ENCODE results near the gene AGMO.

AGMO gene

GRCh38 chr7:15566476-15566875 is 4.7 kb upstream of the AGMO start:
- H3K4me3 ChIP-seq (ENCODE audit: insufficient read depth, low read length, poor library complexity, severe bottlenecking) = no peak overlapping the region
- no peak overlapping the region for H3K9ac ChIP-seq (ENCODE audit: low read length)
- H3K36me3 ChIP-seq (ENCODE audit: low read length) = no peaks in the 10 kb centered on the region
- no peak overlapping the region for H3K27ac ChIP-seq (ENCODE audit: low read depth, low read length)
- H3K4me2 ChIP-seq (ENCODE audit: low read depth, low read length, poor library complexity, severe bottlenecking) = no peak overlapping the region
- TF ChIP-seq EZH2phosphoT487 (conservative IDR thresholded peaks at IDR 0.05; ENCODE audit: low read length) (no peak), CTCF (IDR thresholded peaks at IDR 0.05; ENCODE audit: insufficient read depth, low read length, poor library complexity, severe bottlenecking) (no peak)
- no peaks in the 10 kb centered on the region for H3K9me3 ChIP-seq (ENCODE audit: insufficient read depth, low read length)
- no peaks in the 10 kb centered on the region for H4K20me1 ChIP-seq (ENCODE audit: low read depth, low read length)
- no peaks in the 10 kb centered on the region for H3K79me2 ChIP-seq (ENCODE audit: insufficient read depth, low read length)
- H3K9me2 ChIP-seq (replicated peaks; ENCODE audit: insufficient read depth, low read length) = no peaks in the 10 kb centered on the region
- no peaks in the 10 kb centered on the region for H3F3A ChIP-seq (ENCODE audit: insufficient read depth)
- no peaks in the 10 kb centered on the region for H3K27me3 ChIP-seq (ENCODE audit: low read length)
- no peak overlapping the region for H2AFZ ChIP-seq (ENCODE audit: low read depth, low read length, severe bottlenecking)

GRCh38 chr7:15560968-15561367 is 847 bp downstream of the AGMO start:
- no peak overlapping the region for H3K4me3 ChIP-seq (ENCODE audit: insufficient read depth, low read length, poor library complexity, severe bottlenecking)
- no peaks in the 10 kb centered on the region for H3K27me3 ChIP-seq (ENCODE audit: low read length)
- H3K4me2 ChIP-seq (ENCODE audit: low read depth, low read length, poor library complexity, severe bottlenecking) = no peak overlapping the region
- no peak overlapping the region for H2AFZ ChIP-seq (ENCODE audit: low read depth, low read length, severe bottlenecking)
- H3K27ac ChIP-seq (ENCODE audit: low read depth, low read length) = no peak overlapping the region
- no peaks in the 10 kb centered on the region for H3K36me3 ChIP-seq (ENCODE audit: low read length)
- no peaks in the 10 kb centered on the region for H3K9me3 ChIP-seq (ENCODE audit: insufficient read depth, low read length)
- H3K9me2 ChIP-seq (replicated peaks; ENCODE audit: insufficient read depth, low read length) = no peaks in the 10 kb centered on the region
- no peak for TF ChIP-seq EZH2phosphoT487 (conservative IDR thresholded peaks at IDR 0.05; ENCODE audit: low read length)
- TF ChIP-seq CTCF (IDR thresholded peaks at IDR 0.05; ENCODE audit: insufficient read depth, low read length, poor library complexity, severe bottlenecking) = no peak
- H3F3A ChIP-seq (ENCODE audit: insufficient read depth) = no peaks in the 10 kb centered on the region
- H3K79me2 ChIP-seq (ENCODE audit: insufficient read depth, low read length) = no peaks in the 10 kb centered on the region
- no peak overlapping the region for H3K9ac ChIP-seq (ENCODE audit: low read length)
- H4K20me1 ChIP-seq (ENCODE audit: low read depth, low read length) = no peaks in the 10 kb centered on the region

- no peak overlapping the region for H2AFZ ChIP-seq (ENCODE audit: low read depth, low read length, severe bottlenecking)
- no peaks in the 10 kb centered on the region for H4K20me1 ChIP-seq (ENCODE audit: low read depth, low read length)
- no peaks in the 10 kb centered on the region for H3K36me3 ChIP-seq (ENCODE audit: low read length)
- no peak overlapping the region for H3K9ac ChIP-seq (ENCODE audit: low read length)
- H3K9me2 ChIP-seq (replicated peaks; ENCODE audit: insufficient read depth, low read length) = no peaks in the 10 kb centered on the region
- H3K27me3 ChIP-seq (ENCODE audit: low read length) = no peaks in the 10 kb centered on the region
- H3K9me3 ChIP-seq (ENCODE audit: insufficient read depth, low read length) = no peaks in the 10 kb centered on the region
- H3K79me2 ChIP-seq (ENCODE audit: insufficient read depth, low read length) = no peaks in the 10 kb centered on the region
- no peak overlapping the region for H3K27ac ChIP-seq (ENCODE audit: low read depth, low read length)
- no peak overlapping the region for H3K4me3 ChIP-seq (ENCODE audit: insufficient read depth, low read length, poor library complexity, severe bottlenecking)
- H3K4me2 ChIP-seq (ENCODE audit: low read depth, low read length, poor library complexity, severe bottlenecking) = no peak overlapping the region
- TF ChIP-seq EZH2phosphoT487 (conservative IDR thresholded peaks at IDR 0.05; ENCODE audit: low read length) (no peak), CTCF (IDR thresholded peaks at IDR 0.05; ENCODE audit: insufficient read depth, low read length, poor library complexity, severe bottlenecking) (no peak)
- H3F3A ChIP-seq (ENCODE audit: insufficient read depth) = no peaks in the 10 kb centered on the region
Measured at GRCh38 chr7:15559416-15559928, 2.3 kb downstream of the AGMO start.

Data from SU-DHL-6 (cell line).